SHP77 treated with DMSO at 0.1 percent for 48 hours (cell line): ENCODE results near the gene CTAGE6.
"Not testable (repeated sequence)": the region's sequence is repeated elsewhere in the genome, so short reads cannot be mapped to it uniquely, and the experiment has no call there.

Experiments
- DNase-seq: peaks from one replicate; lab custom pipeline; 2025; lab: John Stamatoyannopoulos, UW

CTAGE6 gene

DNA sequence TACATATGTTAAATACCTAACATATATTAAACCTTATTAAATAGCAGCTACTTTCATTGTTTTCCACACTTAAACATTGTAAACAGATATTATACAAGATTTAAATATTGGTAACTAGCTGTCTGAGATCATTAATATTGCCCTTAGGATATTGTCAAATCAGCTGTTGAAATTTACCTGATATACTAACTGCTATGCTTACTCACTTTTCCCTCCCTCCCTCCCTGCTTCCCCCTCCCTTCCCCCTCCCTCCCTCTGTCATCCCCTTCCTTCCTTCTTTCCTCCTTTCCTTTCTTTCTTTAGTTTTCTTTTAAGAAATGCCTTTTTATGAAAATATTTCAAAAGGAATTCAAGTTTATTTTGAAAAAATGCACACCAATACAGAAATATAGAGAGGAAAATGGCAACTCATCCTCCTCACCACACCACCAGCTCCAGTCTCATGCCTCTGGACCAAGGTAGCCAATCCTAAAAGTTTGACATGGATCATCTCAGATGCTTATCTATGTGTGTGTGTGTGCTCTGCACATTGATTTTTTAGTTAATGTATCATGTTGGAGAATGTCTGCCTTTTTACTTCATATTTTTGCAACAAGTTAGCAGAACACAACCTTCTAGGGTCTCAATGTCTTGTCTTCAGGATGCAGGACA lies 41.8 kb downstream of the CTAGE6 start:
- not testable (repeated sequence) for DNase-seq

DNA sequence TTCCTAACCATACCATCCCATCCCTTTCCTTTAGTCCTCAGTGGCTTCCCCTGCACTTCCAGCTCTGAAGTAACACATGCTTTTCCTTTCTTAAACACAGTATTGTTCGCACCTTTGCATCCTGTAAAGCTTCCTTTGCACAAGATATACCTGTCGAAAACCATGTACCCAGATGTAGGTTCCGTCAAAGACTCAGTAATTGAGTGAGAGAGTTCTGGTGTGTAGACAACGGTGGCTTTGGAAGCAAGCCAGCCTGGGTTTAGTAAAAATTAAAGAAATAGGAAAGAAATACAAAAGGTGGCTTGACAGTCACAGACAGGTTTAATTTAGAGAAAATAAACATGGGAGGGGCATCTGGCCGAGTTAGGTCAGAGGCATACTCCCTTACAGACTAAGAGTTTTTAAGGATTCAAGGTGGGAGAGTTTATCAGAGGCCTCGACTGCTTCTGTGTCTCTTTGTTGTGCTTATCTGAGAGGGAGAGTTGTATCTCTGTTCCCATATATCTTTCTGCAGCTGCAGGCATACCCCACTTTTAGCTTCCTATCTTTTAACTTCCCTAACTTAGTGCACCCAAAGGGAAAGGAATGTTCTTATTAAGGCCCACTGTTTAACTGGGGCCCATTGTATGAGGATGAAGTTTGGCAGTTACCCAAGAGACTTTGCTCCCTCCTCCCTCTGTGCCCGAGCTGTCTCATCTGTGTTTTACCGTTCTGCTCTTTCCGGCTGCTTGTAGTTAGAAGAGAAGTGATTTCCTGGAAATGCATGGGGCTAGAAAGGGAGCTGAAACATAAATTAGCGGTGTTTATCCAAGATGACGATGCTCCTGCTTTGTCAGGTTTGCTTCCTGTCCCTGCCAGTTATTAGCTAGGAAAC lies 42.7 kb downstream of the CTAGE6 start:
- not testable (repeated sequence) for DNase-seq

DNA sequence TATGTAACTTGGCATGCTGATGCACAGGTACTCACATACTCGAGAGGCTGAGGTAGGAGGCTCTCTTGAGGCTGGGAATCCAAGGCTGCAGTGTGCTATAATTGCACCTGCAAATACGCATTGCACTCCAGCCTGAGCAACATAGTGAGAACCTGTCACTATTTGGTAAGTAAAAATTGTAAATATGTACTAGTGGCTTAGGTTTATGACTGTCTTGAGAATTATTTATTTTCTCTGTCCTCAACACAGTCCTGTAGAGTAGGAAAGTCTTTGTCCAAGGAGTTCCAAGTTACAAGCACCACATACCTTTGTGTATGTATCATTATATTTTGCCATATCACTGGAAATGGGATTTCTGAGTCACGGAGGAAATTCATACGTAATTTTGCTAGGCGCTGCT lies 45.1 kb downstream of the CTAGE6 start:
- DNase-seq, result not testable (repeated sequence)

DNA sequence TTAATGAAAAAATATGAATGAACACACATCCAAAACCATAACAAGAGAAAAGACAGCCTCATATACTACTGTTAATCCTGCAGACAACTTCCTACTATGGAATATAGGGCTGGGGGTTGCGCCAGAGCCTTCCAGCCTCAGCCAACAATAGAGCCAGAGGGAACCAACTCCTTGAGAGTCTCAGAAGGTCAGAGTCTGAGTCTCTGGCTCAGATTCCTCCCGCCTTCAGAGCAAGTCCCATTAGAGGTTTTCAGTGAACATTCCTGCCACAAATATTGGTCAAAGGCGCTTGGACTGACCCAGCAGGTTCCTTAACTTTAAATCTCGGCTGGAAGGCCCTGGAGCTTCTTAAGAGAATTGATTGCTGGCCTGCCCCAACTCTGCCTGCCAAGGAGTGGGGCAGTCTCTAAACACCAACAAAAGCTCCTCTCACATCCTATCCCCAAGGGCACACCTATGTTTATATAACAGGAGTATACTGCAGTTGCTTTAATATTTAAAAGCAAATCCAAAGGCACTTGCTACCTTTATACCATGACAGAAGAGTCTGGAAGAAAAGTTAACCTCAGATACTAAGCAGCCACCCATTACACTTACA lies 45.7 kb downstream of the CTAGE6 start:
- not testable (repeated sequence) for DNase-seq

DNA sequence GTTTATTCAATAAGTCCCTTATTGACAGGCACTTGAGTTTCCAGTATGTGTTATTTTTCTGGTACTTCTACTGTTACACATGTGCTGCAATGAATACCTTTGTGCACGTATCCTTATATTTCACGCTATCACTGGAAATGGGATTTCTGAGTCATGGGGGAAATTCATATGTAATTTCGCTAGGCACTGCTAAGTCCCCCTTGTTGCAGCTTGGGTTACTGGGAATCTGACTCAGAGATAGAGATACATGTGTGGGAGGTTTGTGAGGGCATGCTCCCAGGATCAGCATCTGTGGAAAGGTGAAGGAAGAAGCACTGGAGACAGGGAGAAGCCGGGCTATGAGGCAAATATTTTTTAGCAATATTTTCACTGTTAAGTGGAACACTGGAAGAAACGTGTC lies 47.6 kb downstream of the CTAGE6 start:
- DNase-seq, result not testable (repeated sequence)
